Fibroblast of pulmonary artery (primary cell): Measurements from ENCODE around the gene AURKA.

Experiments used
- DNase-seq: peaks from one replicate; pipeline ENCODE4 v3.0.0-alpha.2; 2010; ENCODE audit warnings: low read depth
- H3K4me3 ChIP-seq: replicated peaks from 2 replicates; pipeline ENCODE4 v1.5.1; 2011; ENCODE audit warnings: low read depth, mild to moderate bottlenecking, control low read depth, low read length, moderate library complexity
- CTCF ChIP-seq: IDR thresholded peaks from 2 replicates; pipeline ENCODE4 v1.5.1; 2011; ENCODE audit warnings: mild to moderate bottlenecking, control low read depth, low read length, inconsistent platforms; ENCODE audit errors: missing control alignments

Gene AURKA

DNA sequence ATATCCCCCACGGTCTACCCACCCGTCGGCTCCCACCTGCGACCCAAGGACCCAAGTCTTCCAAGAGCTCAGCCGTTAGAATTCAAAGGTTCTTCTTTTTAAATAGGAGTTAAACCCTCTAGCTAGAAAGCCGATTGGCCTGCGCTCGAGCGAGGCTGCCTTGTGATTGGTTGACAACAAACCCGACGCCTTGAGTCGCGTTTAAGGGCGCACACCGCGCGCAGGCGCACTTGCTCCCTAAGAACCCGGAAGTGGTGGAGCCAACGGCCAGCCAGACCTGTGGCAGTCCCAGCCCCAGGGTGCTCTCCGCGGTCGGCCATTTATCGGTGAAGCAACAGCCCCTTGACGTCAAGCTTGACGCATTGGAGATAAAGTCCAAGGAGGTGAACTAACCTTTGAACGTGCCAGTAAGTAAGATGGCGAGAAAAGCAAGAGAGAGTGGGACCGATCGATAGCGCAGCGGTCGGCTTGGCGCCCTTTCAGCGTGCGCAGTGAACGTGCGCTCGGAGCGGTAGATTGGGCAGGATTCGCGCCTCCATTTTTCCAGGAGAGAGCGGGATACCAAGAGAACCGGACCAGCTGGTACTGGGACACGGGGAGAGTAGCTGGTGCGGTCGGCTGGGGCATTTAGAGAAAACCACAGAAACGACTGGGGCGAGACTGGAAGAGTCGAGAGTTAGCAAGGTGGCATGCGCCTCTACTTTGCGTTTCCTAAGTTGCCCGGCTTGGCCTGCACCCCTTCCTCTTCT lies at the start of gene AURKA, which contains the start of gene CSTF1:
TSS of gene AURKA (minus strand) at position 84 of the 749 bp plus-strand sequence. CDS start 4,018 bp downstream, outside the sequence.
TSS of gene CSTF1 (plus strand) at position 514 of the 749 bp plus-strand sequence. CDS start 2,908 bp downstream, outside the sequence.
- H3K4me3 ChIP-seq, result peak within 1 kb of the TSS; percentile 90
- TF ChIP-seq CTCF, result no peak
- peak; percentile 100 for DNase-seq

DNA sequence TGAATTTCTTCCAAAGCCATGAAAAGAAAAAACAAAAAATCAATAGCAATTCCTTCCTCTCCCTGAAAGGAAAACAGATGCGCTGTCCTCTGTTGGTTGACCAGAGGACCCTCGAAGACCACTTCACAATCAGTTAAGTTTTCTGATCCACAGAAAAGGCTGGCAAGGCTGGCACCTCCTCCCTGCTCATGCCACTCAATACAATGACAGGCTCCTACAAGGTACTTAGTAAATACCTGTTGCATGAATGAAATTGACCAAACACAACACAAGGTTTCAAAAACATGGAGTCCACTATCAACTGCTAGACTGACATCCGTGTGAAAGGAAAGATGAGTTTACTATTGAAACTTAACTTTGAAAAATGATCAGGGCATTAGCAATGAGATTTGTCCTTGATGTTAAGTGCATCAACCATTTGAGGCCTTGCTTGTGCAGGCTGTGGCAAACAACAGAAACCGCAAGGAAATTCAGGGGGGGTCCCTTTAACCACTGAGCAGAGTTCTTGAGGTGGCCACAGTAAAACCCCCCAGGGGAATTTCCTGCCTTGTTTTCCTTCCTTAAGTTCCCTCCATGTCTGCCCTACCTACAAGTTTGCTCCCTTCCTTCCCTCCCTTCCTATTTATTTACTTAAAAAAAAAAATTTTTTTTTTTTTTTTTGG lies 48.5 kb upstream of the AURKA start:
- no peak for TF ChIP-seq CTCF
- H3K4me3 ChIP-seq, result no peak overlapping the region
- no peak for DNase-seq

- DNase-seq, result peak; percentile 99
- H3K4me3 ChIP-seq, result no peak overlapping the region
- no peak for TF ChIP-seq CTCF
Observed at GRCh38 chr20:56439771-56440291, 47.8 kb upstream of the AURKA start.

- H3K4me3 ChIP-seq, result no peak overlapping the region
- TF ChIP-seq CTCF, result no peak
- no peak for DNase-seq
Observed at GRCh38 chr20:56438284-56438683, 46.3 kb upstream of the AURKA start.

GRCh38 chr20:56437196-56437960 lies 45.4 kb upstream of the AURKA start:
- DNase-seq, result no peak
- TF ChIP-seq CTCF, result no peak
- no peak overlapping the region for H3K4me3 ChIP-seq

DNA sequence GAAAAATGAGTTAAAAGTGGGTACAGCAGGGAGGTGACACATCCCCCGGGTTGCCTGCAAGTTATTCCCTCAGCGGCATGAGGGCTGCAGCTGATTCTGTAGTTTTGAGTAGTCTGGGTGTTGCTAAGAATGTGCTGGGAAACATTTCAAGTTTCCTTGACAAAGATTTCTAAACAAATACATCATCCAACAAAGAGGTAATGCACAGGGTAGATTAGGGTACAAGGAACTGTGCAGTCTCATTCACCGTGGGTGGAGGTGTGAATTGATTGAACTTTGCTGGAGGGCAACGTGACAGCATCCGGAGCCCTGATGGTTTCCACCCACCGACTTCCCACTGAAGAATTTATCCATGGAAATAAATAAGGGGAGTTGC lies 41.9 kb upstream of the AURKA start:
- no peak for TF ChIP-seq CTCF
- H3K4me3 ChIP-seq, result no peak overlapping the region
- peak; percentile 91 for DNase-seq
